H1 (cell line): ENCODE results near the gene CCDC63. TPM values are rescaled to one million over a fixed set of nuclear protein-coding genes. Genes with fewer than 3 reads are reported as not detected.
A peak's percentile ranks its signal among the peaks of the same experiment; 100 is the strongest.

Experiments
- CTCF ChIP-seq, 3 experiments: IDR thresholded peaks; 1 replicate in 2 of 3; 2 replicates in 1 of 3; pipeline versions ENCODE4 v1.5.1 to v1.6.1; 2011; ENCODE audit warnings: low read length in 3 of 3, mild to moderate bottlenecking in 3 of 3, inconsistent platforms in 2 of 3, low read depth in 1 of 3, moderate library complexity in 1 of 3; ENCODE audit not compliant: insufficient read depth in 1 of 3; ENCODE audit errors: control extremely low read depth in 1 of 3
- MAFK ChIP-seq: IDR thresholded peaks from 2 replicates; pipeline ENCODE4 v1.6.1; 2012; ENCODE audit warnings: low read depth, mild to moderate bottlenecking, improper control_type of control experiment, low read length
- RBBP5 ChIP-seq: IDR thresholded peaks from 2 replicates; pipeline ENCODE4 v1.7.1; 2012; ENCODE audit warnings: low read depth, mild to moderate bottlenecking, inconsistent platforms, low read length, moderate library complexity, borderline replicate concordance
- SP2 ChIP-seq: IDR thresholded peaks from 2 replicates; pipeline ENCODE4 v1.6.1; 2012; ENCODE audit warnings: mild to moderate bottlenecking, low read length, inconsistent platforms
- polyA plus RNA-seq, 7 experiments: library from polyadenylated mRNA; depleted of rRNA in 3 of 7; stranded (reverse) in 5 of 7; unstranded in 2 of 7; fragments of >200 nt in 5 of 7; fragments of 200-250 nt in 2 of 7; gene quantifications; 1 replicate in 5 of 7; 2 replicates in 1 of 7; 4 replicates in 1 of 7; pipeline versions ENCODE4 v1.2.1 to v1.2.3, GENCODE V29; 2011 to 2013; ENCODE audit warnings: missing spikeins in 2 of 7, mixed read lengths in 2 of 7
- total RNA-seq: library from RNA; stranded (reverse); fragmentation: NEBNext Ultra II Directional; extraction: Animal tissue kit (Norgen Biotek cat#: 25700); gene quantifications from 2 replicates; pipeline ENCODE4 v1.2.1, GENCODE V29; 2021

Gene CCDC63
- total and polyA plus RNA-seq, 2 of the 8 experiments (the other 6 are each of a cell fraction or from before 2014, with no cell fraction given), result 0.42 to 0.93 TPM

GRCh38 chr12:110932046-110932445 lies 85.3 kb downstream of the CCDC63 start (continued):
- peak; percentile 40 to 68 (median 60) for TF ChIP-seq CTCF (IDR thresholded peaks at IDR 0.05; ENCODE audit: control extremely low read depth in 1 of 3, insufficient read depth in 1 of 3, low read depth in 1 of 3, low read length in 3 of 3)
- TF ChIP-seq RBBP5, result no peak
- no peak for TF ChIP-seq SP2
- TF ChIP-seq MAFK, result no peak
